Esophagus muscularis mucosa (tissue), 4 donors: ENCODE measurements around the gene PCBP3.

Experiments used
- CTCF ChIP-seq, 3 experiments: fragments of 200-600 bp in 2 of 3; fragments of 450-650 bp in 1 of 3; sonication (generic) in 2 of 3; IDR thresholded peaks; one replicate each; pipeline ENCODE4 v1.5.1; 2017 to 2019; ENCODE audit warnings: antibody characterized with exemption in 3 of 3, mild to moderate bottlenecking in 2 of 3, moderate library complexity in 1 of 3
- EP300 ChIP-seq: sonication (generic); formaldehyde crosslinking; IDR thresholded peaks from one replicate; pipeline ENCODE4 v1.6.1; 2017; ENCODE audit warnings: antibody characterized with exemption
- POLR2A ChIP-seq: fragments of 450-650 bp; IDR thresholded peaks from one replicate; pipeline ENCODE4 v1.6.1; 2017; ENCODE audit warnings: antibody characterized with exemption, moderate library complexity, mild to moderate bottlenecking, low read depth
- POLR2AphosphoS5 ChIP-seq, 2 donors: sonication (generic); formaldehyde crosslinking; IDR thresholded peaks; one replicate each; pipeline ENCODE4 v1.6.1; 2017; ENCODE audit warnings: antibody characterized with exemption in 2 of 2

- TF ChIP-seq CTCF (IDR thresholded peaks at IDR 0.05): no peak
- no peak for TF ChIP-seq POLR2A
- TF ChIP-seq EP300: no peak
- no peak for TF ChIP-seq POLR2AphosphoS5 (IDR thresholded peaks at IDR 0.05)
Observed at GRCh38 chr21:45825219-45825618, 181.7 kb downstream of the PCBP3 start.
